Measurements from ENCODE around the gene PPP1R7. TPM values are rescaled to one million over a fixed set of nuclear protein-coding genes. Genes with fewer than 3 reads are reported as not detected.

PPP1R7 gene
- total RNA-seq, 1 experiment from 2014 or later, result 43.9 TPM

- ChIA-PET CTCF (interaction anchor here (0.9 kb wide), 1 partner anchor 43 kb away, joined by 3 read pairs; no protein-coding TSS in a partner anchor), POLR2A (interaction anchor here (0.8 kb wide), 1 partner anchor 52 kb away, joined by 3 read pairs; no protein-coding TSS in a partner anchor)
- no peak for TF ChIP-seq CTCF (IDR thresholded peaks at IDR 0.05; ENCODE audit: unreplicated experiment)
- Mint-ChIP-seq H3K4me1 (ENCODE audit: insufficient read depth, unreplicated experiment) (peaks cover 11% of the 10 kb centered on the region), H3K4me3 (ENCODE audit: unreplicated experiment) (no peak overlapping the region), H3K36me3 (ENCODE audit: insufficient read depth, unreplicated experiment) (peaks cover 60% of the 10 kb centered on the region), H3K27me3 (ENCODE audit: insufficient read depth, unreplicated experiment) (no peaks in the 10 kb centered on the region), H3K27ac (ENCODE audit: low read depth, unreplicated experiment) (no peak overlapping the region), H3K9me3 (ENCODE audit: unreplicated experiment) (no peaks in the 10 kb centered on the region)
- BruUV-seq (replicated peaks), result no TSS peak
- DNase-seq (ENCODE audit: unreplicated experiment), result no peak
- intact Hi-C loops (cut with micrococcal nuclease), result no loop called here
Measured at GRCh38 chr2:241225545-241225944, 75.3 kb downstream of the PPP1R7 start.

- Mint-ChIP-seq H3K27ac (ENCODE audit: low read depth, unreplicated experiment) (no peak overlapping the region), H3K27me3 (ENCODE audit: insufficient read depth, unreplicated experiment) (no peaks in the 10 kb centered on the region), H3K9me3 (ENCODE audit: unreplicated experiment) (no peaks in the 10 kb centered on the region), H3K36me3 (ENCODE audit: insufficient read depth, unreplicated experiment) (peaks cover 64% of the 10 kb centered on the region), H3K4me3 (ENCODE audit: unreplicated experiment) (no peak overlapping the region), H3K4me1 (ENCODE audit: insufficient read depth, unreplicated experiment) (peaks cover 11% of the 10 kb centered on the region)
- BruUV-seq (replicated peaks), result no TSS peak
- POLR2A ChIA-PET, result interaction anchor here (0.8 kb wide), 1 partner anchor 52 kb away, joined by 3 read pairs; no protein-coding TSS in a partner anchor
- intact Hi-C loops (cut with micrococcal nuclease), result no loop called here
- CTCF ChIA-PET, result interaction anchor here (0.9 kb wide), 1 partner anchor 44 kb away, joined by 3 read pairs; no protein-coding TSS in a partner anchor
- no peak for DNase-seq (ENCODE audit: unreplicated experiment)
- no peak for TF ChIP-seq CTCF (IDR thresholded peaks at IDR 0.05; ENCODE audit: unreplicated experiment)
Measured at GRCh38 chr2:241225983-241226382, 75.7 kb downstream of the PPP1R7 start.

GRCh38 chr2:241226723-241227572, 76.7 kb downstream of the PPP1R7 start:
- Mint-ChIP-seq H3K36me3 (ENCODE audit: insufficient read depth, unreplicated experiment) (peaks cover 74% of the 10 kb centered on the region), H3K27me3 (ENCODE audit: insufficient read depth, unreplicated experiment) (no peaks in the 10 kb centered on the region), H3K4me3 (ENCODE audit: unreplicated experiment) (no peak overlapping the region), H3K27ac (ENCODE audit: low read depth, unreplicated experiment) (peak overlapping the region; percentile 16), H3K9me3 (ENCODE audit: unreplicated experiment) (no peaks in the 10 kb centered on the region), H3K4me1 (ENCODE audit: insufficient read depth, unreplicated experiment) (peaks cover 11% of the 10 kb centered on the region)
- ChIA-PET CTCF (no interaction called here), POLR2A (interaction anchor here (0.7 kb wide), 1 partner anchor 314 kb away, joined by 4 read pairs; no protein-coding TSS in a partner anchor)
- BruUV-seq (replicated peaks), result no TSS peak
- TF ChIP-seq CTCF (IDR thresholded peaks at IDR 0.05; ENCODE audit: unreplicated experiment), result no peak
- no peak for DNase-seq (ENCODE audit: unreplicated experiment)
- intact Hi-C loops (cut with micrococcal nuclease), result no loop called here

- H3K27ac Mint-ChIP-seq (ENCODE audit: low read depth, unreplicated experiment), result peak overlapping the region; percentile 16
- intact Hi-C loops (cut with micrococcal nuclease), result no loop called here
- no peaks in the 10 kb centered on the region for H3K27me3 Mint-ChIP-seq (ENCODE audit: insufficient read depth, unreplicated experiment)
- H3K4me1 Mint-ChIP-seq (ENCODE audit: insufficient read depth, unreplicated experiment), result peaks cover 11% of the 10 kb centered on the region
- H3K36me3 Mint-ChIP-seq (ENCODE audit: insufficient read depth, unreplicated experiment), result peaks cover 78% of the 10 kb centered on the region
- no peaks in the 10 kb centered on the region for H3K9me3 Mint-ChIP-seq (ENCODE audit: unreplicated experiment)
- no TSS peak for BruUV-seq (replicated peaks)
- ChIA-PET POLR2A (no interaction called here), CTCF (interaction anchor here (1.4 kb wide), 1 partner anchor 9 kb away, joined by 5 read pairs; no protein-coding TSS in a partner anchor)
- no peak for TF ChIP-seq CTCF (IDR thresholded peaks at IDR 0.05; ENCODE audit: unreplicated experiment)
- no peak for DNase-seq (ENCODE audit: unreplicated experiment)
- no peak overlapping the region for H3K4me3 Mint-ChIP-seq (ENCODE audit: unreplicated experiment)
Measured at GRCh38 chr2:241227594-241227993, 77.3 kb downstream of the PPP1R7 start.
